Ishikawa (cell line): ENCODE data around the gene SLC17A5.

Experiments used
- CEBPB ChIP-seq: IDR thresholded peaks from 2 replicates; pipeline ENCODE4 v1.6.1; 2012
- CREB1 ChIP-seq: IDR thresholded peaks from 2 replicates; pipeline ENCODE4 v1.6.1; 2012; ENCODE audit warnings: low read depth
- EGR1 ChIP-seq: IDR thresholded peaks from 2 replicates; pipeline ENCODE4 v1.6.1; 2012
- EP300 ChIP-seq: IDR thresholded peaks from 2 replicates; pipeline ENCODE4 v1.6.1; 2012; ENCODE audit warnings: borderline replicate concordance
- FOXM1 ChIP-seq: IDR thresholded peaks from 2 replicates; pipeline ENCODE4 v1.6.1; 2012; ENCODE audit warnings: low read depth, borderline replicate concordance
- NFIC ChIP-seq: IDR thresholded peaks from 2 replicates; pipeline ENCODE4 v1.6.1; 2012
- RAD21 ChIP-seq: IDR thresholded peaks from 2 replicates; pipeline ENCODE4 v1.6.1; 2012; ENCODE audit warnings: low read depth
- TAF1 ChIP-seq: IDR thresholded peaks from 2 replicates; pipeline ENCODE4 v1.6.1; 2012; ENCODE audit warnings: low read depth, mild to moderate bottlenecking
- TCF12 ChIP-seq: IDR thresholded peaks from 2 replicates; pipeline ENCODE4 v1.6.1; 2012; ENCODE audit warnings: low read depth
- TEAD4 ChIP-seq: IDR thresholded peaks from 2 replicates; pipeline ENCODE4 v1.6.1; 2012
- YY1 ChIP-seq: IDR thresholded peaks from 2 replicates; pipeline ENCODE4 v1.6.1; 2012; ENCODE audit warnings: low read depth
- ZBTB7A ChIP-seq: IDR thresholded peaks from 2 replicates; pipeline ENCODE4 v1.6.1; 2012; ENCODE audit warnings: low read depth
- TF ChIP-seq, protein P1 (sequence below): IDR thresholded peaks from 2 replicates; pipeline ENCODE4 v1.6.1; 2012; ENCODE audit warnings: low read depth, mild to moderate bottlenecking
- TF ChIP-seq, protein P2 (sequence below): IDR thresholded peaks from 2 replicates; pipeline ENCODE4 v1.6.1; 2012
- TF ChIP-seq, protein P3 (sequence below): IDR thresholded peaks from 2 replicates; pipeline ENCODE4 v1.6.1; 2012

SLC17A5 gene

DNA sequence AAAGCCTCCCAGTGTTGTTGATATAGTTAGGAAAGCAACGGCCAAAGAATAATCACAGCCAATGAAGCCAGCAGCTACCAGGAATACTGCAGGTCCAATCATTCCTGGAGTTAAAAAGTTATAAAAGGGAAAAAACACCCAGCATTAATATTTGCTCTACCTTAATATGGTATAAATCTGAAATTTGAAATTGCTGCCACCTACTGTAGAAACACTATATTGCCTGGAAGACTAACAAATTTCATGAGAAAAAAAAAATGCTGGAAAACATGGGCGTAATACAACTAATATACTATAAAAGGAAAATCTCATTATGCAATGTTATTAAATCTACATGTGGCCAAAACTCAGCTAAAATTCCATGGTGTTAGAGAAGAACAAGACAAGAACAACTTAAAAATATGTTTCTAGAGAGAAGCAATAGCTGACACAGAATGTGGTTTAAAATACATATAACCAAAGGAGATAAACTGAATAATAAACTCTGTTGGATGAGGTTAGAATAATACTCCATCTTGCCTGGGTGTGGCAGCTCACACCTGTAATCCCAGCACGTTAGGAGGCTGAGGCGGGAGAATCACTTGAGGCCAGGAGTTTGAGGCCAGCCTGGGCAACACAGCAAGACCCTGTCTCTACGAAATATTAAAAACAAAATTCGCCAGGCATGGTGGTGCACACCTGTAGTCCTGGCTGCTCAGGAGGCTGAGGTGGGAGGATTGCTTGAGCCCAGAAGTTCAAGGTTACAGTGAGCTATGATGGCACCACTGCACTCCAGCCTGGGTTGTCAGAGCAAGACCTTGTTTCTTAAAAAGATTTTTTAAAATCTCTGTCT lies 43.1 kb downstream of the SLC17A5 start:
- peak; percentile 68 for TF ChIP-seq RAD21
- TF ChIP-seq, protein P1, sequence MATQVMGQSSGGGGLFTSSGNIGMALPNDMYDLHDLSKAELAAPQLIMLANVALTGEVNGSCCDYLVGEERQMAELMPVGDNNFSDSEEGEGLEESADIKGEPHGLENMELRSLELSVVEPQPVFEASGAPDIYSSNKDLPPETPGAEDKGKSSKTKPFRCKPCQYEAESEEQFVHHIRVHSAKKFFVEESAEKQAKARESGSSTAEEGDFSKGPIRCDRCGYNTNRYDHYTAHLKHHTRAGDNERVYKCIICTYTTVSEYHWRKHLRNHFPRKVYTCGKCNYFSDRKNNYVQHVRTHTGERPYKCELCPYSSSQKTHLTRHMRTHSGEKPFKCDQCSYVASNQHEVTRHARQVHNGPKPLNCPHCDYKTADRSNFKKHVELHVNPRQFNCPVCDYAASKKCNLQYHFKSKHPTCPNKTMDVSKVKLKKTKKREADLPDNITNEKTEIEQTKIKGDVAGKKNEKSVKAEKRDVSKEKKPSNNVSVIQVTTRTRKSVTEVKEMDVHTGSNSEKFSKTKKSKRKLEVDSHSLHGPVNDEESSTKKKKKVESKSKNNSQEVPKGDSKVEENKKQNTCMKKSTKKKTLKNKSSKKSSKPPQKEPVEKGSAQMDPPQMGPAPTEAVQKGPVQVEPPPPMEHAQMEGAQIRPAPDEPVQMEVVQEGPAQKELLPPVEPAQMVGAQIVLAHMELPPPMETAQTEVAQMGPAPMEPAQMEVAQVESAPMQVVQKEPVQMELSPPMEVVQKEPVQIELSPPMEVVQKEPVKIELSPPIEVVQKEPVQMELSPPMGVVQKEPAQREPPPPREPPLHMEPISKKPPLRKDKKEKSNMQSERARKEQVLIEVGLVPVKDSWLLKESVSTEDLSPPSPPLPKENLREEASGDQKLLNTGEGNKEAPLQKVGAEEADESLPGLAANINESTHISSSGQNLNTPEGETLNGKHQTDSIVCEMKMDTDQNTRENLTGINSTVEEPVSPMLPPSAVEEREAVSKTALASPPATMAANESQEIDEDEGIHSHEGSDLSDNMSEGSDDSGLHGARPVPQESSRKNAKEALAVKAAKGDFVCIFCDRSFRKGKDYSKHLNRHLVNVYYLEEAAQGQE = no peak
- TF ChIP-seq ZBTB7A = no peak
- TF ChIP-seq TAF1 = no peak

- TF ChIP-seq ZBTB7A (no peak), TAF1 (no peak)
These were observed 45.0 kb downstream of the SLC17A5 start for GRCh38 chr6:73608761-73609160.

- TF ChIP-seq TCF12 (no peak), FOXM1 (no peak), EGR1 (no peak), NFIC (no peak), TEAD4 (no peak), ZBTB7A (no peak), TAF1 (no peak), CREB1 (no peak), YY1 (no peak), RAD21 (no peak), CEBPB (no peak), EP300 (no peak)
- TF ChIP-seq, protein P1 = no peak
- TF ChIP-seq, protein P2, sequence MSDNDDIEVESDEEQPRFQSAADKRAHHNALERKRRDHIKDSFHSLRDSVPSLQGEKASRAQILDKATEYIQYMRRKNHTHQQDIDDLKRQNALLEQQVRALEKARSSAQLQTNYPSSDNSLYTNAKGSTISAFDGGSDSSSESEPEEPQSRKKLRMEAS = no peak
- TF ChIP-seq, protein P3, sequence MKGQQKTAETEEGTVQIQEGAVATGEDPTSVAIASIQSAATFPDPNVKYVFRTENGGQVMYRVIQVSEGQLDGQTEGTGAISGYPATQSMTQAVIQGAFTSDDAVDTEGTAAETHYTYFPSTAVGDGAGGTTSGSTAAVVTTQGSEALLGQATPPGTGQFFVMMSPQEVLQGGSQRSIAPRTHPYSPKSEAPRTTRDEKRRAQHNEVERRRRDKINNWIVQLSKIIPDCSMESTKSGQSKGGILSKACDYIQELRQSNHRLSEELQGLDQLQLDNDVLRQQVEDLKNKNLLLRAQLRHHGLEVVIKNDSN = no peak
These were observed 47.4 kb downstream of the SLC17A5 start for GRCh38 chr6:73606428-73606827.

DNA sequence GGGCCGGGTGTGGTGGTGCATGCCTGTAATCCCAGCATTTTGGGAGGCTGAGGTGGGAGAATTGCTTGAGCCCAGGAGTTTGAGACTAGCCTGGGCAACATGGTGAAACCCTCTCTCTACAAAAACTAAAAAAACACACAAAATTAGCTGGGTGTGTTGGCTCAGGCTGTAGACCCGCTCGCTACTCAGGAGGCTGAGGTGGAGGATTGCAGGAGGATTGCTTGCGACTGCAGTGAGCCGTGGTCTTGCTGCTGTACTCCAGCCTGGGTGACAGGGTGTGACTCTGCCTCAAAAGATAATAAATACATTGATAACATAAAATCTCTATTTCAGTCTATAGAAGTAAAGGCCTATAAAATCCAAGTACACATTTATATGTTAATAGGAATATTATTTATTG lies 49.3 kb downstream of the SLC17A5 start:
- TF ChIP-seq NFIC = no peak

DNA sequence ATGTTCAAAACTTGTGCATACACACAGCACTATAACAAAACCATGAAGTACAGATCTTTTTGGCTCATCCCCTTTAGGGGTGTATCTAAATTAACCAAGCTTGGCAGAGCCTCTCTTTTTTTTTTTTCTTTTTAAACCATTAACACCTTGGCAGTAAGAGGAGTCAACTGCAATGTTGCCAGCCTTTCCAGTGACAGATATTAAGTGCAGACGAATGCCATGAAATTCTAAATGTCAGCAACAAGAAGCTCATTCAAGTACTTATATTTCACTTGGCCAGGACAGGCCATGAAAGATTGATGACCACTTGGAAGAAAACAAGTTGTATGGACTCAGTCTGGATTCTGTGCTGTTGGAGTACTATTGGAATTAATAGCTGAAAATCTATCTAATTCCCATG lies 49.8 kb downstream of the SLC17A5 start:
- TF ChIP-seq EP300 (no peak), ZBTB7A (no peak), FOXM1 (no peak), NFIC (no peak), YY1 (no peak), EGR1 (no peak), TCF12 (no peak), TAF1 (no peak), CREB1 (no peak), RAD21 (no peak), CEBPB (no peak), TEAD4 (no peak)
- TF ChIP-seq, protein P1 = no peak
- TF ChIP-seq, protein P2 = no peak
- TF ChIP-seq, protein P3 = no peak
